Fibroblast of lung (primary cell): ENCODE results near the gene GZMH.

Experiments
- CTCF ChIP-seq, 2 donors: IDR thresholded peaks in 1 of 2; conservative IDR thresholded peaks in 1 of 2; 1 replicate in 1 of 2; 2 replicates in 1 of 2; pipeline ENCODE4 v1.5.1; 2011 to 2012; ENCODE audit warnings: low read length in 2 of 2, control low read depth in 1 of 2, inconsistent platforms in 1 of 2, low read depth in 1 of 2, mild to moderate bottlenecking in 1 of 2
- EZH2 ChIP-seq: IDR thresholded peaks from 2 replicates; pipeline ENCODE4 v1.5.1; 2012; ENCODE audit warnings: low read length, control low read depth, mild to moderate bottlenecking; ENCODE audit errors: missing control alignments

GRCh38 chr14:24639270-24639669 lies 29.8 kb upstream of the GZMH start:
- TF ChIP-seq CTCF (conservative IDR thresholded peaks at IDR 0.05 in 1 of 2, IDR thresholded peaks at IDR 0.05 in 1 of 2; ENCODE audit: low read depth in 1 of 2, low read length in 2 of 2) (no peak), EZH2 (no peak)
